AG09309 (cell line): Measurements from ENCODE around the gene VPS13C.

Experiments used
- DNase-seq: peaks from one replicate; pipeline ENCODE4 v3.0.0-alpha.2; 2010; ENCODE audit warnings: low read depth
- H3K4me3 ChIP-seq: 2 replicates; pipeline ENCODE4 v1.5.1; 2011; ENCODE audit warnings: mild to moderate bottlenecking, low read depth, low read length, moderate library complexity; ENCODE audit not compliant: control insufficient read depth
- CTCF ChIP-seq: IDR thresholded peaks from 2 replicates; pipeline ENCODE4 v1.5.1; 2011; ENCODE audit warnings: mild to moderate bottlenecking, low read depth, low read length, inconsistent platforms; ENCODE audit not compliant: insufficient read depth, control insufficient read depth; ENCODE audit errors: missing control alignments

VPS13C gene

GRCh38 chr15:61857169-61857829, 202.9 kb downstream of the VPS13C start:
- H3K4me3 ChIP-seq = no peak overlapping the region
- DNase-seq = no peak
- no peak for TF ChIP-seq CTCF

- H3K4me3 ChIP-seq = no peak overlapping the region
- DNase-seq = no peak
- TF ChIP-seq CTCF = no peak
These were observed 204.0 kb downstream of the VPS13C start for GRCh38 chr15:61856295-61856694.

GRCh38 chr15:61853195-61853594, 207.1 kb downstream of the VPS13C start:
- no peak overlapping the region for H3K4me3 ChIP-seq
- TF ChIP-seq CTCF = no peak
- no peak for DNase-seq

- no peak for DNase-seq
- no peak overlapping the region for H3K4me3 ChIP-seq
- TF ChIP-seq CTCF = no peak
These were observed 208.3 kb downstream of the VPS13C start for GRCh38 chr15:61851955-61852354.

- TF ChIP-seq CTCF = no peak
- no peak overlapping the region for H3K4me3 ChIP-seq
- no peak for DNase-seq
These were observed 210.8 kb downstream of the VPS13C start for GRCh38 chr15:61849447-61849846.

- H3K4me3 ChIP-seq = no peak overlapping the region
- no peak for TF ChIP-seq CTCF
- DNase-seq = no peak
These were observed 218.8 kb downstream of the VPS13C start for GRCh38 chr15:61841466-61841865.

GRCh38 chr15:61840090-61840489, 220.2 kb downstream of the VPS13C start:
- no peak overlapping the region for H3K4me3 ChIP-seq
- DNase-seq = no peak

More at GRCh38 chr15:61840090-61840489, 220.2 kb downstream of the VPS13C start:
- no peak for TF ChIP-seq CTCF
